Mammary epithelial cell (primary cell): ENCODE measurements around the gene MTMR10.

Experiments
- CTCF ChIP-seq, 2 donors: IDR thresholded peaks in 1 of 2; conservative IDR thresholded peaks in 1 of 2; 2 replicates each; pipeline ENCODE4 v1.5.1; 2011 to 2012; ENCODE audit warnings: inconsistent platforms in 2 of 2, low read length in 2 of 2, mild to moderate bottlenecking in 2 of 2, control low read depth in 1 of 2, low read depth in 1 of 2; ENCODE audit not compliant: insufficient read depth in 1 of 2; ENCODE audit errors: extremely low read depth in 1 of 2
- EZH2 ChIP-seq: IDR thresholded peaks from 2 replicates; pipeline ENCODE4 v1.6.1; 2012; ENCODE audit warnings: low read length, inconsistent platforms, borderline replicate concordance

- no peak for TF ChIP-seq EZH2
- no peak for TF ChIP-seq CTCF (conservative IDR thresholded peaks at IDR 0.05 in 1 of 2, IDR thresholded peaks at IDR 0.05 in 1 of 2; ENCODE audit: extremely low read depth in 1 of 2, insufficient read depth in 1 of 2, low read depth in 1 of 2, low read length in 2 of 2)
These were observed 12.0 kb downstream of the MTMR10 start for GRCh38 chr15:30979457-30979856.
